ENCODE data around the gene KATNAL1. TPM values are rescaled to one million over a fixed set of nuclear protein-coding genes. Genes with fewer than 3 reads are reported as not detected.

The KATNAL1 gene
- total RNA-seq, 2 donors from 2014 or later, result 12.8 to 16.4 TPM

DNA sequence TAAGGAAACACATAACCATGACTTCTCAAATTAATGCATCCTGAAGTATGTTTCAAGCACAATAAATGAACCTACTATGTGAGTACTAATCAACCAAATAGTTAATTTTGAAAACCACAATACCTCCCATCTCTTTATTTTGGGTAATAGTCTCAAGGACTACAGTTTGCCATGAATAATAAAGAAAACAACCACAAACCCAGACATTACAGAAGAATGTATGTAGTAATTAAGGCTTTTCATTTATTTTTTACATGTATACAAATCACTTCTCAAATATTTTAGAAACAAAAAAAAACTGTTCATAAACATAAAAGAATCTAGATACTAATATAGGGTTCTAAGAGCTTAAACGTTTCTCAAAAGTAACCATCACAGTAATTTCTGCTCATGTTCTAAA lies 6.8 kb downstream of the KATNAL1 start:
- TF ChIP-seq POLR2A (IDR thresholded peaks at IDR 0.05) (no peak), POLR2AphosphoS5 (IDR thresholded peaks at IDR 0.05) (no peak)
- TF ChIP-seq, protein P1, sequence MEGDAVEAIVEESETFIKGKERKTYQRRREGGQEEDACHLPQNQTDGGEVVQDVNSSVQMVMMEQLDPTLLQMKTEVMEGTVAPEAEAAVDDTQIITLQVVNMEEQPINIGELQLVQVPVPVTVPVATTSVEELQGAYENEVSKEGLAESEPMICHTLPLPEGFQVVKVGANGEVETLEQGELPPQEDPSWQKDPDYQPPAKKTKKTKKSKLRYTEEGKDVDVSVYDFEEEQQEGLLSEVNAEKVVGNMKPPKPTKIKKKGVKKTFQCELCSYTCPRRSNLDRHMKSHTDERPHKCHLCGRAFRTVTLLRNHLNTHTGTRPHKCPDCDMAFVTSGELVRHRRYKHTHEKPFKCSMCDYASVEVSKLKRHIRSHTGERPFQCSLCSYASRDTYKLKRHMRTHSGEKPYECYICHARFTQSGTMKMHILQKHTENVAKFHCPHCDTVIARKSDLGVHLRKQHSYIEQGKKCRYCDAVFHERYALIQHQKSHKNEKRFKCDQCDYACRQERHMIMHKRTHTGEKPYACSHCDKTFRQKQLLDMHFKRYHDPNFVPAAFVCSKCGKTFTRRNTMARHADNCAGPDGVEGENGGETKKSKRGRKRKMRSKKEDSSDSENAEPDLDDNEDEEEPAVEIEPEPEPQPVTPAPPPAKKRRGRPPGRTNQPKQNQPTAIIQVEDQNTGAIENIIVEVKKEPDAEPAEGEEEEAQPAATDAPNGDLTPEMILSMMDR (IDR thresholded peaks at IDR 0.05), result no peak
- intact Hi-C loops (cut with DNase I), result loop anchor here (10.0 kb wide), 1 partner anchor 124 kb away; the partner anchor contains the start of gene UBE2L5
- H3K9me3 ChIP-seq, result no peaks in the 10 kb centered on the region
- WGBS, result 87% methylated on average over 1 of the region's 1 CpG
- no peaks in the 10 kb centered on the region for H3K27me3 ChIP-seq (replicated peaks; ENCODE audit: insufficient read depth)
- H3K4me3 ChIP-seq, result no peak overlapping the region
- no peaks in the 10 kb centered on the region for H3K36me3 ChIP-seq
- DNase-seq (ENCODE audit: low spot score), result no peak
- H3K4me1 ChIP-seq (replicated peaks), result no peaks in the 10 kb centered on the region
- no peak overlapping the region for H3K27ac ChIP-seq

DNA sequence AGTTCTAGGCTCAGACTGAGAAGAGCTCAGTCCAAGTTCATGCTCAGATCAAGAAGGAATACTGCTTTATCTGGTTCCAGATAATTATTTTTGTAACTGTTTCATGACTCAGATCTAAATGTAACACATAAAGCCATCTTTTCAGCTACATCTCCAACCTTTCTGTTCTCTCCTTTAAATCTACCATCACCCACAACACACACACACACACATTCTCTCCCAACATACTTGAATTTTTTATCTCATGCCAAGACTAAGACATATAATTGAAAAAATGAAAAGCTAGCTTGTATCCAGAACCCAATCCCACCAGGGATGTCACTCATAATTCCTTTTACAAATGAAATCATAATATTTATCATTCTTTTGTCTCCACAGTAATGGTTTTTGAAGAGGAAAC lies 7.6 kb downstream of the KATNAL1 start:
- no peaks in the 10 kb centered on the region for H3K4me1 ChIP-seq (replicated peaks)
- H3K4me3 ChIP-seq, result no peak overlapping the region
- intact Hi-C loops (cut with DNase I), result loop anchor here (10.0 kb wide), 1 partner anchor 125 kb away; the partner anchor contains the start of gene UBE2L5
- no peaks in the 10 kb centered on the region for H3K36me3 ChIP-seq
- H3K27ac ChIP-seq, result no peak overlapping the region
- no peaks in the 10 kb centered on the region for H3K9me3 ChIP-seq
- no peaks in the 10 kb centered on the region for H3K27me3 ChIP-seq (replicated peaks; ENCODE audit: insufficient read depth)
- DNase-seq (ENCODE audit: low spot score), result no peak
- no peak for TF ChIP-seq POLR2A (IDR thresholded peaks at IDR 0.05)
- TF ChIP-seq, protein P1 (IDR thresholded peaks at IDR 0.05), result no peak
- TF ChIP-seq POLR2AphosphoS5 (IDR thresholded peaks at IDR 0.05), result no peak

DNA sequence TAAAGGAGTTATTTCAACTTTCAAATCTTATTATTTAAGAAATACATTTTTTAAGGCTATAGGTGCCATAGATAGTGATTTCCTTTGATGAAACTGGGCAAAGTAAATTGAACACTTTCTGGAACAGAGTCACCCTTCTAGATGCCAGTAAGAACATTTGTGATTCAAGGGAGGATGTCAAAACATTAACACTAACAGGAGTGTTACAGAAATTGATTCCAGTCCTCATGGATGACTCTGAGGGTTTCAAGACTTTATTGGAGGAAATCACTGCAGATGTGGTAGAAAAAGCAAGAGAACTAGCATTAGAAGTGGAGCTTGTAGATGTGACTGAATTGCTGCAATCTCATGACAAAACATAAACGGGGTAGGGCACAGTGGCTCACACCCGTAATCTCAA lies 12.2 kb downstream of the KATNAL1 start:
- no peak for TF ChIP-seq POLR2AphosphoS5 (IDR thresholded peaks at IDR 0.05)
- DNase-seq (ENCODE audit: low spot score), result no peak
- H3K4me3 ChIP-seq, result no peak overlapping the region
- no peaks in the 10 kb centered on the region for H3K9me3 ChIP-seq
- no peaks in the 10 kb centered on the region for H3K27me3 ChIP-seq (replicated peaks; ENCODE audit: insufficient read depth)
- no peak overlapping the region for H3K27ac ChIP-seq
- H3K4me1 ChIP-seq (replicated peaks), result no peaks in the 10 kb centered on the region
- WGBS, result 100% methylated on average over 2 of the region's 2 CpGs
- intact Hi-C loops (cut with DNase I), result no loop called here
- no peaks in the 10 kb centered on the region for H3K36me3 ChIP-seq

DNA sequence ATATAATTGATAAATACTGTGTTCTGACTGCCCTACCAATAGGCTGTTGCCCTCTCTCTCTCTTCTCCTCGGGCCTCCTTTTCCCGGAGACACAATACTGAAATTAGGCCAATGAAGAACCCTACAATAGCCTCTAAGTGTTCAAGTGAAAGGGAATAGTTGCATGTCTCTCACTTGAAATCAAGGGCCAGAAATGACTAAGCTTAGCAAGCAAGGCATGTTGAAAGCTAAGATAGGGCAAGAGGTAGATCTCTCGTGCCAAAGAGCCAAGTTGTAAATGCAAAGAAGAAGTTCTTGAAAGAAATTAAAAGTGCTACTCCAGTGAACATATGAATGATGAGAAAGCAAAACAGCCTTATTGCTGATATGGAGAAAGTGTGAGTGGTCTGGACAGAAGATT lies 13.3 kb downstream of the KATNAL1 start:
- Histone ChIP-seq H3K4me1 (replicated peaks) (no peaks in the 10 kb centered on the region), H3K36me3 (no peaks in the 10 kb centered on the region), H3K9me3 (no peaks in the 10 kb centered on the region), H3K4me3 (no peak overlapping the region), H3K27me3 (replicated peaks; ENCODE audit: insufficient read depth) (no peaks in the 10 kb centered on the region), H3K27ac (no peak overlapping the region)
- 52% methylated on average over 3 of the region's 3 CpGs for WGBS
- intact Hi-C loops (cut with DNase I), result no loop called here
- DNase-seq (ENCODE audit: low spot score), result no peak
- TF ChIP-seq, protein P1 (IDR thresholded peaks at IDR 0.05), result no peak
- TF ChIP-seq POLR2A (IDR thresholded peaks at IDR 0.05), result no peak
- no peak for TF ChIP-seq POLR2AphosphoS5 (IDR thresholded peaks at IDR 0.05)

DNA sequence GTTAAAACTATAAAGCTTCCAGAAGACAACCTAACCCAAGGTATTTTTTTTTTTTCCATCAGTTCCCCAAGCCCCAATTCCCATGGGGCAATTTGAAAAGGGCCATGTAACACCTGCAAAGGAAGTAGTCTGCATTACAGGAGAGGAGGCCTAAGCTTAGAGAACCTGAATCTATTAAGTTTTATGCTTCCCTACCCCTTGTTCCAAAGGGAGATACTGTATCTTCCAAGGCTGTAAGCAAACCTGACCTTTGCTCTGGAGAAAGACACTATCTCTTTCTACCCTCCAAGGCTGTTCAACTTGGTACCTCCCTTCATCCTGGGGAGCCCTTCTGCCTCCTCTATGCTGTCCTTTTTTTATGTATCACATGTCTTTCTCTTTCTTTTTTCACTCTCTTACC lies 15.0 kb downstream of the KATNAL1 start:
- H3K4me3 ChIP-seq, result no peak overlapping the region
- intact Hi-C loops (cut with DNase I), result no loop called here
- no peak for DNase-seq (ENCODE audit: low spot score)
- H3K27me3 ChIP-seq (replicated peaks; ENCODE audit: insufficient read depth), result no peaks in the 10 kb centered on the region
- H3K27ac ChIP-seq, result no peak overlapping the region
- H3K36me3 ChIP-seq, result no peaks in the 10 kb centered on the region
- no peaks in the 10 kb centered on the region for H3K4me1 ChIP-seq (replicated peaks)
- H3K9me3 ChIP-seq, result no peaks in the 10 kb centered on the region
- TF ChIP-seq POLR2AphosphoS5 (IDR thresholded peaks at IDR 0.05), result no peak
- TF ChIP-seq, protein P1 (IDR thresholded peaks at IDR 0.05), result no peak
- TF ChIP-seq POLR2A (IDR thresholded peaks at IDR 0.05), result no peak

All from prostate gland (tissue), 2 donors.